HepG2 (cell line): Measurements from ENCODE around the gene HEXIM1. TPM values are rescaled to one million over a fixed set of nuclear protein-coding genes. Genes with fewer than 3 reads are reported as not detected.

Experiments used
- FOSL1 ChIP-seq: sonication (generic); formaldehyde crosslinking; IDR thresholded peaks from 2 replicates; pipeline ENCODE4 v1.9.0; 2021; ENCODE audit warnings: missing genetic modification reagents, borderline replicate concordance
- PAX8 ChIP-seq: sonication (generic); formaldehyde crosslinking; IDR thresholded peaks from 2 replicates; pipeline ENCODE4 v1.8.0; 2022; ENCODE audit warnings: mild to moderate bottlenecking, missing genetic modification reagents, borderline replicate concordance
- TFE3 ChIP-seq: IDR thresholded peaks from 2 replicates; pipeline ENCODE4 v1.6.1; 2016
- THRA ChIP-seq: sonication (generic); formaldehyde crosslinking; IDR thresholded peaks from 2 replicates; pipeline ENCODE4 v1.4.0; 2020; ENCODE audit warnings: missing genetic modification reagents, borderline replicate concordance
- ZBTB10 ChIP-seq: sonication (generic); formaldehyde crosslinking; IDR thresholded peaks from 2 replicates; pipeline ENCODE4 v1.4.0; 2020; ENCODE audit warnings: missing genetic modification reagents, borderline replicate concordance
- ZBTB38 ChIP-seq: sonication (generic); formaldehyde crosslinking; IDR thresholded peaks from 2 replicates; pipeline ENCODE4 v1.5.1; 2020; ENCODE audit warnings: mild to moderate bottlenecking, missing genetic modification reagents
- ZBTB8A ChIP-seq: sonication (generic); formaldehyde crosslinking; IDR thresholded peaks from 2 replicates; pipeline ENCODE4 v1.4.0; 2020; ENCODE audit warnings: mild to moderate bottlenecking, low read depth, missing genetic modification reagents, borderline replicate concordance
- ZNF142 ChIP-seq: sonication (generic); formaldehyde crosslinking; IDR thresholded peaks from 2 replicates; pipeline ENCODE4 v1.4.0; 2020; ENCODE audit warnings: missing genetic modification reagents
- ZNF180 ChIP-seq: sonication (generic); formaldehyde crosslinking; IDR thresholded peaks from 2 replicates; pipeline ENCODE4 v1.4.0; 2020; ENCODE audit warnings: low read depth, missing genetic modification reagents, borderline replicate concordance
- ZNF367 ChIP-seq: sonication (generic); formaldehyde crosslinking; IDR thresholded peaks from 2 replicates; pipeline ENCODE4 v1.4.0; 2020; ENCODE audit warnings: missing genetic modification reagents, borderline replicate concordance
- ZNF414 ChIP-seq: sonication (generic); formaldehyde crosslinking; IDR thresholded peaks from 2 replicates; pipeline ENCODE4 v1.5.0; 2020; ENCODE audit warnings: missing genetic modification reagents
- ZNF800 ChIP-seq: sonication (generic); formaldehyde crosslinking; IDR thresholded peaks from 2 replicates; pipeline ENCODE4 v1.4.0; 2020; ENCODE audit warnings: missing genetic modification reagents
- ZSCAN31 ChIP-seq: sonication (generic); formaldehyde crosslinking; IDR thresholded peaks from 2 replicates; pipeline ENCODE4 v1.5.0; 2020; ENCODE audit warnings: low read depth, mild to moderate bottlenecking, missing genetic modification reagents
- polyA plus RNA-seq, 8 experiments: library from polyadenylated mRNA; depleted of rRNA in 3 of 8; stranded (reverse) in 7 of 8; unstranded in 1 of 8; fragments of >200 nt; fragmentation: Illumina TruSeq in 4 of 8; extraction: Trizol in 4 of 8; gene quantifications; 2 replicates each; pipeline versions ENCODE4 v1.2.1 to v1.2.3, GENCODE V29; 2011 to 2016; ENCODE audit warnings: low read depth in 4 of 8, missing spikeins in 1 of 8, mixed read lengths in 1 of 8; ENCODE audit not compliant: insufficient read depth in 1 of 8
- total RNA-seq, 5 experiments: library from RNA; depleted of rRNA; stranded (reverse); fragments of >200 nt; fragmentation: Illumina TruSeq; extraction: Trizol; gene quantifications; 2 replicates each; pipeline ENCODE4 v1.2.3, GENCODE V29; 2016; ENCODE audit warnings: low read depth in 1 of 5

The HEXIM1 gene
- total and polyA plus RNA-seq, 2 of the 13 experiments (the other 11 are each of a cell fraction or from before 2014, with no cell fraction given), result 10.5 to 16.6 TPM

- TF ChIP-seq THRA, result no peak
- TF ChIP-seq ZNF367 (CRISPR knock-in tag), result no peak; the same call in 1 of the 2 replicates
- no peak for TF ChIP-seq ZBTB38 (CRISPR knock-in tag)
- no peak for TF ChIP-seq ZNF800
- TF ChIP-seq ZBTB8A (CRISPR knock-in tag), result no peak
- TF ChIP-seq ZNF142 (CRISPR knock-in tag), result no peak; the same call in 1 of the 2 replicates
- no peak for TF ChIP-seq ZNF180 (CRISPR knock-in tag)
- TF ChIP-seq PAX8 (CRISPR knock-in tag), result 0 out of 2 replicates have a peak, but pooled peaks have one; percentile 37
- TF ChIP-seq ZSCAN31 (CRISPR knock-in tag), result no peak
- TF ChIP-seq ZNF414 (CRISPR knock-in tag), result no peak
- no peak for TF ChIP-seq ZBTB10 (CRISPR knock-in tag)
- no peak for TF ChIP-seq TFE3 (CRISPR knock-in tag)
- TF ChIP-seq FOSL1, result no peak
These were observed 13.9 kb downstream of the HEXIM1 start (continued) for GRCh38 chr17:45162025-45162687.
